HepG2 (cell line): ENCODE measurements around the gene PTS. TPM values are rescaled to one million over a fixed set of nuclear protein-coding genes. Genes with fewer than 3 reads are reported as not detected.

Experiments
- ATAC-seq: fragments of 200-7000 bp; cut with Tn5 transposase; 3 replicates; pipeline ENCODE4 v1.9.1; 2020; ENCODE audit warnings: mild to moderate bottlenecking, moderate library complexity
- Bru-seq: library from RNA; stranded (reverse); fragments of 400-500 nt; gene quantifications from one replicate; lab custom pipeline; 2021; lab: Mats Ljungman, UMichigan
- BruChase-seq, 2 experiments: library from RNA; stranded (reverse); fragments of 400-500 nt; gene quantifications; one replicate each; lab custom pipeline; 2021; lab: Mats Ljungman, UMichigan
- BruUV-seq: library from RNA; stranded (reverse); fragments of 400-500 nt; replicated peaks from 2 replicates; lab custom pipeline; 2021; lab: Mats Ljungman, UMichigan
- CTCF ChIA-PET: fragments of 300-600 bp; formaldehyde crosslinking; extraction: SDS; loops from one replicate; lab custom pipeline; 2021; ENCODE audit warnings: low total read pairs, inconsistent platforms, low intra/inter-chr PET ratio; lab: Yijun Ruan, JAX
- POLR2A ChIA-PET: fragments of 350-600 bp; sonication (Branson Sonifier 250); formaldehyde crosslinking; loops from one replicate; lab custom pipeline; 2020; ENCODE audit warnings: antibody characterized with exemption, inconsistent platforms; lab: Yijun Ruan, JAX
- DNase-seq: peaks from one replicate; pipeline ENCODE4 v3.0.0-alpha.2; 2015; ENCODE audit warnings: low spot score
- FAIRE-seq: peaks from 3 replicates; lab custom pipeline; 2011; peaks lifted over from hg19 to GRCh38; lab: Jason Lieb, UNC
- H2AFZ ChIP-seq: one replicate; pipeline ENCODE4 v1.6.1; 2011; ENCODE audit warnings: low read length, inconsistent platforms
- H3K27ac ChIP-seq: fragments of 300-600 bp; 3 replicates; pipeline ENCODE4 v1.8.0; 2011; ENCODE audit warnings: mixed run types, mild to moderate bottlenecking, mixed read lengths, low read length, inconsistent platforms; ENCODE audit not compliant: insufficient read depth; ENCODE audit errors: extremely low read length
- H3K27me3 ChIP-seq, 2 experiments: fragments of 200-600 bp in 1 of 2; 2 replicates in 1 of 2; 3 replicates in 1 of 2; pipeline versions ENCODE4 v1.6.0 to v1.8.0; 2011; ENCODE audit warnings: low read length in 2 of 2, mild to moderate bottlenecking in 2 of 2, moderate library complexity in 2 of 2, inconsistent platforms in 1 of 2; ENCODE audit not compliant: insufficient read depth in 2 of 2, control insufficient read depth in 1 of 2
- H3K36me3 ChIP-seq, 2 experiments: fragments of 200-600 bp in 1 of 2; replicated peaks in 1 of 2; 2 replicates in 1 of 2; 3 replicates in 1 of 2; pipeline versions ENCODE4 v1.5.1 to v1.8.0; 2011; ENCODE audit warnings: low read length in 2 of 2, inconsistent platforms in 1 of 2; ENCODE audit not compliant: insufficient read depth in 2 of 2, control insufficient read depth in 1 of 2
- H3K4me1 ChIP-seq: 2 replicates; pipeline ENCODE4 v1.5.1; 2012; ENCODE audit warnings: low read length, inconsistent platforms; ENCODE audit not compliant: insufficient read depth
- H3K4me2 ChIP-seq: 2 replicates; pipeline ENCODE4 v1.6.0; 2011; ENCODE audit warnings: low read depth, low read length, inconsistent platforms
- H3K4me3 ChIP-seq, 3 experiments: fragments of 200-600 bp in 1 of 3; sonication (generic), shearing (Covaris generic) in 1 of 3; replicated peaks in 1 of 3; 2 replicates each; pipeline ENCODE4 v1.5.1; 2011 to 2016; ENCODE audit warnings: low read length in 3 of 3, inconsistent platforms in 2 of 3, low read depth in 2 of 3, mild to moderate bottlenecking in 2 of 3, control low read depth in 1 of 3, mixed read lengths in 1 of 3; ENCODE audit not compliant: insufficient read depth in 1 of 3
- H3K79me2 ChIP-seq: one replicate; pipeline ENCODE4 v1.6.1; 2011; ENCODE audit warnings: low read length, inconsistent platforms; ENCODE audit not compliant: insufficient read depth
- H3K9ac ChIP-seq: 2 replicates; pipeline ENCODE4 v1.6.0; 2011; ENCODE audit warnings: mild to moderate bottlenecking, low read depth, low read length, inconsistent platforms; ENCODE audit not compliant: insufficient read depth
- H3K9me3 ChIP-seq: 2 replicates; pipeline ENCODE4 v1.5.1; 2012; ENCODE audit warnings: mild to moderate bottlenecking, low read length
- H4K20me1 ChIP-seq: 2 replicates; pipeline ENCODE4 v1.6.0; 2011; ENCODE audit warnings: inconsistent platforms, mild to moderate bottlenecking, low read length, moderate library complexity; ENCODE audit not compliant: insufficient read depth
- FOXC1 ChIP-seq: sonication (generic); formaldehyde crosslinking; IDR thresholded peaks from 2 replicates; pipeline ENCODE4 v1.8.0; 2022; ENCODE audit warnings: mild to moderate bottlenecking, missing genetic modification reagents, borderline replicate concordance
- HNF4G ChIP-seq, 2 experiments: sonication (generic) in 1 of 2; formaldehyde crosslinking in 1 of 2; IDR thresholded peaks; 2 replicates each; pipeline versions ENCODE4 v1.4.0 to v1.6.1; 2011 to 2020; ENCODE audit warnings: borderline replicate concordance in 2 of 2, low read depth in 2 of 2, mild to moderate bottlenecking in 2 of 2, low read length in 1 of 2, missing genetic modification reagents in 1 of 2, moderate library complexity in 1 of 2
- KAT2B ChIP-seq: fragments of 150-350 bp; IDR thresholded peaks from 2 replicates; pipeline ENCODE4 v1.6.1; 2014; ENCODE audit warnings: low read depth, low read length, borderline replicate concordance
- MEIS1 ChIP-seq: sonication (generic); formaldehyde crosslinking; IDR thresholded peaks from 2 replicates; pipeline ENCODE4 v1.9.0; 2021; ENCODE audit warnings: mild to moderate bottlenecking, missing genetic modification reagents, moderate library complexity, borderline replicate concordance
- TFDP2 ChIP-seq: sonication (generic); formaldehyde crosslinking; IDR thresholded peaks from 2 replicates; pipeline ENCODE4 v1.4.0; 2020; ENCODE audit warnings: missing genetic modification reagents
- ZNF414 ChIP-seq: sonication (generic); formaldehyde crosslinking; IDR thresholded peaks from 2 replicates; pipeline ENCODE4 v1.5.0; 2020; ENCODE audit warnings: missing genetic modification reagents
- ZNF589 ChIP-seq: sonication (generic); formaldehyde crosslinking; conservative IDR thresholded peaks from 2 replicates; pipeline ENCODE4 v1.8.0; 2022; ENCODE audit warnings: mild to moderate bottlenecking, moderate library complexity, missing genetic modification reagents
- WGBS: methylation state at CpG from one replicate; pipeline ENCODE4 v1.1.6; 2017; ENCODE audit warnings: low lambda C conversion rate; 5-methylcytosine and 5-hydroxymethylcytosine counted together
- in situ Hi-C: cut with HindIII; loops from 2 replicates; pipeline ENCODE4 v1.10.0; 2017; ENCODE audit warnings: low pct_unique_long_range_greater_than_20kb; ENCODE audit not compliant: extremely low pct_ligation_motif_present
- intact Hi-C: fragments of 100-400 bp; cut with micrococcal nuclease; formaldehyde crosslinking; loops from one replicate; pipeline ENCODE4 v1.10.0; 2022; ENCODE audit not compliant: unreplicated experiment
- long read RNA-seq, 2 experiments: library from RNA in 1 of 2; library from polyadenylated mRNA in 1 of 2; stranded (forward) in 1 of 2; unstranded in 1 of 2; transcript quantifications; one replicate each; pipeline ENCODE4 v2.0.0, GENCODE V29; 2019 to 2022
- polyA minus RNA-seq, 3 experiments: library from RNA; depleted of rRNA, polyadenylated mRNA; stranded (reverse); fragments of >200 nt; gene quantifications; 2 replicates each; pipeline ENCODE4 v1.2.3, GENCODE V29; 2011; ENCODE audit warnings: low replicate concordance in 1 of 3
- polyA plus RNA-seq, 8 experiments: library from polyadenylated mRNA; depleted of rRNA in 3 of 8; stranded (reverse) in 7 of 8; unstranded in 1 of 8; fragments of >200 nt; fragmentation: Illumina TruSeq in 4 of 8; extraction: Trizol in 4 of 8; gene quantifications; 2 replicates each; pipeline versions ENCODE4 v1.2.1 to v1.2.3, GENCODE V29; 2011 to 2016; ENCODE audit warnings: low read depth in 4 of 8, missing spikeins in 1 of 8, mixed read lengths in 1 of 8; ENCODE audit not compliant: insufficient read depth in 1 of 8
- total RNA-seq, 5 experiments: library from RNA; depleted of rRNA; stranded (reverse); fragments of >200 nt; fragmentation: Illumina TruSeq; extraction: Trizol; gene quantifications; 2 replicates each; pipeline ENCODE4 v1.2.3, GENCODE V29; 2016; ENCODE audit warnings: low read depth in 1 of 5
- TF ChIP-seq, protein P1 (sequence below): sonication (generic); formaldehyde crosslinking; IDR thresholded peaks from 2 replicates; pipeline ENCODE4 v1.5.1; 2020; ENCODE audit warnings: missing genetic modification reagents, mild to moderate bottlenecking, borderline replicate concordance
- TF ChIP-seq, protein P2 (sequence below): IDR thresholded peaks from 2 replicates; pipeline ENCODE4 v1.6.1; 2016; ENCODE audit warnings: low read depth, borderline replicate concordance

The PTS gene
- total RNA-seq (2016; rRNA removed; fragmentation: Illumina TruSeq; extraction: Trizol) (46.8 and 49.3 TPM in 2 replicates), polyA plus RNA-seq (2011; rRNA removed) (26.3 and 33.6 TPM in 2 replicates), polyA minus RNA-seq (2011; rRNA and poly(A)+ RNA removed; ENCODE audit: low replicate concordance) (6.7 and 7.7 TPM in 2 replicates), Bru-seq, nascent RNA (percentile 89 among the genes with signal in this experiment), BruChase-seq, experiment 1, labeled RNA remaining after a 6-hour chase (percentile 88 among the genes with signal in this experiment), BruChase-seq, experiment 2, labeled RNA remaining after a 2-hour chase (percentile 85 among the genes with signal in this experiment)
- total RNA-seq (2016; cell fraction: cytosol; rRNA removed; fragmentation: Illumina TruSeq; extraction: Trizol; ENCODE audit: low read depth): 40.2 and 43.5 TPM in 2 replicates
- total RNA-seq (2016; cell fraction: insoluble cytoplasmic fraction; rRNA removed; fragmentation: Illumina TruSeq; extraction: Trizol): 47.6 and 49.7 TPM in 2 replicates
- 39.7 and 40.1 TPM in 2 replicates for total RNA-seq (2016; cell fraction: membrane; rRNA removed; fragmentation: Illumina TruSeq; extraction: Trizol)
- 38.8 and 43.2 TPM in 2 replicates for total RNA-seq (2016; cell fraction: nucleus; rRNA removed; fragmentation: Illumina TruSeq; extraction: Trizol)
- polyA plus RNA-seq (2011; cell fraction: cytosol; rRNA removed): 19.8 and 26.0 TPM in 2 replicates
- polyA plus RNA-seq (2011; cell fraction: nucleus; rRNA removed): 23.5 and 45.8 TPM in 2 replicates
- 32.7 and 36.0 TPM in 2 replicates for polyA plus RNA-seq (2012)
- 28.2 and 34.2 TPM in 2 replicates for polyA plus RNA-seq (2016; cell fraction: cytosol; fragmentation: Illumina TruSeq; extraction: Trizol; ENCODE audit: low read depth)
- 44.0 and 45.6 TPM in 2 replicates for polyA plus RNA-seq (2016; cell fraction: insoluble cytoplasmic fraction; fragmentation: Illumina TruSeq; extraction: Trizol; ENCODE audit: low read depth)
- polyA plus RNA-seq (2016; cell fraction: membrane; fragmentation: Illumina TruSeq; extraction: Trizol; ENCODE audit: low read depth): 32.0 and 33.3 TPM in 2 replicates
- 60.5 and 68.6 TPM in 2 replicates for polyA plus RNA-seq (2016; cell fraction: nucleus; fragmentation: Illumina TruSeq; extraction: Trizol; ENCODE audit: insufficient read depth, low read depth)
- polyA minus RNA-seq (2011; cell fraction: cytosol; rRNA and poly(A)+ RNA removed): 6.6 and 7.3 TPM in 2 replicates
- 62.4 and 70.9 TPM in 2 replicates for polyA minus RNA-seq (2011; cell fraction: nucleus; rRNA and poly(A)+ RNA removed)
- long read RNA-seq, experiment 1, transcript PTS-201 (6 exons, 935 nt): major isoform, 28 of 35 reads
- long read RNA-seq, experiment 1, partial matches to known transcripts: 2 of 35 reads
- long read RNA-seq, experiment 1, other reads (novel, unspliced or antisense): 2 of 35 reads
- long read RNA-seq, experiment 2, transcript PTS-201 (6 exons, 935 nt): major isoform, 22 of 39 reads
- long read RNA-seq, experiment 2, partial matches to known transcripts: 2 of 39 reads
- long read RNA-seq, experiment 2, other reads (novel, unspliced or antisense): 15 of 39 reads

GRCh38 chr11:112226062-112226830, at the start of gene PTS:
Gene PTS, plus strand, starts transcription at chr11:112226428. Its CDS starts 16 bp downstream, at chr11:112226444.
- Histone ChIP-seq H3K9ac (peak within 1 kb of the TSS; percentile 87), H3K4me3 (peak within 1 kb of the TSS; percentile 71 to 94 (median 89)), H3K36me3 (peaks cover 1 to 25% of the 10 kb centered on the region in 2 experiments; a peak in 3 of 5 replicates), H2AFZ (peak within 1 kb of the TSS; percentile 91), H4K20me1 (no peaks in the 10 kb centered on the region), H3K27ac (peak within 1 kb of the TSS; percentile 94), H3K4me2 (peak within 1 kb of the TSS; percentile 89), H3K27me3 (no peaks in the 10 kb centered on the region; a peak in 1 of 5 replicates), H3K9me3 (no peaks in the 10 kb centered on the region), H3K4me1 (peaks cover 74% of the 10 kb centered on the region), H3K79me2 (peaks cover 18% of the 10 kb centered on the region)
- in situ Hi-C loops: loop anchor here (10.0 kb wide), 1 partner anchor 229 kb away; no protein-coding TSS in a partner anchor
- peak; percentile 96 for ATAC-seq
- CTCF ChIA-PET: interaction anchor here (1.4 kb wide), 1 partner anchor 55 kb away, joined by 4 read pairs; no protein-coding TSS in a partner anchor
- POLR2A ChIA-PET: interaction anchor here (1.0 kb wide), 1 partner anchor 42 kb away, joined by 3 read pairs; no protein-coding TSS in a partner anchor
- DNase-seq: peak; percentile 79
- no TSS peak for BruUV-seq
- no peak for FAIRE-seq
- intact Hi-C loops: loop anchor here (10.0 kb wide), 1 partner anchor 569 kb away; no protein-coding TSS in a partner anchor
- WGBS: 2% methylated on average over 6 of the region's 70 CpGs
- TF ChIP-seq KAT2B (no peak), HNF4G (IDR thresholded peaks at IDR 0.05; ENCODE audit: borderline replicate concordance, low read depth, low read length) (no peak), HNF4G (CRISPR knock-in tag; IDR thresholded peaks at IDR 0.05; ENCODE audit: borderline replicate concordance, low read depth) (peak; percentile 49; the same call in 1 of the 2 replicates), ZNF414 (CRISPR knock-in tag) (no peak), TFDP2 (peak; percentile 66), ZNF589 (CRISPR knock-in tag) (no peak), FOXC1 (peak; percentile 63; the same call in 1 of the 2 replicates), MEIS1 (CRISPR knock-in tag) (no peak)
- TF ChIP-seq, protein P1, sequence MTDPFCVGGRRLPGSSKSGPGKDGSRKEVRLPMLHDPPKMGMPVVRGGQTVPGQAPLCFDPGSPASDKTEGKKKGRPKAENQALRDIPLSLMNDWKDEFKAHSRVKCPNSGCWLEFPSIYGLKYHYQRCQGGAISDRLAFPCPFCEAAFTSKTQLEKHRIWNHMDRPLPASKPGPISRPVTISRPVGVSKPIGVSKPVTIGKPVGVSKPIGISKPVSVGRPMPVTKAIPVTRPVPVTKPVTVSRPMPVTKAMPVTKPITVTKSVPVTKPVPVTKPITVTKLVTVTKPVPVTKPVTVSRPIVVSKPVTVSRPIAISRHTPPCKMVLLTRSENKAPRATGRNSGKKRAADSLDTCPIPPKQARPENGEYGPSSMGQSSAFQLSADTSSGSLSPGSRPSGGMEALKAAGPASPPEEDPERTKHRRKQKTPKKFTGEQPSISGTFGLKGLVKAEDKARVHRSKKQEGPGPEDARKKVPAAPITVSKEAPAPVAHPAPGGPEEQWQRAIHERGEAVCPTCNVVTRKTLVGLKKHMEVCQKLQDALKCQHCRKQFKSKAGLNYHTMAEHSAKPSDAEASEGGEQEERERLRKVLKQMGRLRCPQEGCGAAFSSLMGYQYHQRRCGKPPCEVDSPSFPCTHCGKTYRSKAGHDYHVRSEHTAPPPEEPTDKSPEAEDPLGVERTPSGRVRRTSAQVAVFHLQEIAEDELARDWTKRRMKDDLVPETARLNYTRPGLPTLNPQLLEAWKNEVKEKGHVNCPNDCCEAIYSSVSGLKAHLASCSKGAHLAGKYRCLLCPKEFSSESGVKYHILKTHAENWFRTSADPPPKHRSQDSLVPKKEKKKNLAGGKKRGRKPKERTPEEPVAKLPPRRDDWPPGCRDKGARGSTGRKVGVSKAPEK: no peak
- TF ChIP-seq, protein P2, sequence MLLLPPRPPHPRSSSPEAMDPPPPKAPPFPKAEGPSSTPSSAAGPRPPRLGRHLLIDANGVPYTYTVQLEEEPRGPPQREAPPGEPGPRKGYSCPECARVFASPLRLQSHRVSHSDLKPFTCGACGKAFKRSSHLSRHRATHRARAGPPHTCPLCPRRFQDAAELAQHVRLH: 0 out of 2 replicates have a peak, but pooled peaks have one; percentile 28
